HCT116 (cell line): ENCODE measurements around the gene RGS10. TPM values are rescaled to one million over a fixed set of nuclear protein-coding genes. Genes with fewer than 3 reads are reported as not detected.

ENCODE experiments used
- ATAC-seq: fragments of 200-7000 bp; cut with Tn5 transposase; 2 replicates; pipeline ENCODE4 v1.9.1; 2020; ENCODE audit warnings: mild to moderate bottlenecking, moderate library complexity
- BruUV-seq: library from RNA; stranded (reverse); fragments of 400-500 nt; replicated peaks from 2 replicates; lab custom pipeline; 2021; lab: Mats Ljungman, UMichigan
- CTCF ChIA-PET: fragments of 300-600 bp; sonication (Branson Sonifier 250); formaldehyde crosslinking; loops from one replicate; lab custom pipeline; 2021; ENCODE audit warnings: antibody characterized with exemption; lab: Charles Lee
- POLR2A ChIA-PET: fragments of 300-600, 350-600 bp; sonication (Branson Sonifier 250); formaldehyde crosslinking; loops from one replicate; lab custom pipeline; 2021; ENCODE audit warnings: antibody characterized with exemption; lab: Charles Lee
- RAD21 ChIA-PET, 2 experiments: fragments of 300-600 bp; sonication (Branson Sonifier 250); formaldehyde crosslinking; loops; one replicate each; lab custom pipeline; 2023; ENCODE audit warnings: low total read pairs in 2 of 2; ENCODE audit not compliant: uncharacterized antibody in 2 of 2, unreplicated experiment in 2 of 2, low non-redundant PET in 1 of 2; lab: Charles Lee
- DNase-seq: peaks from one replicate; pipeline ENCODE4 v3.0.0-alpha.2; 2010; ENCODE audit warnings: low read depth, low spot score
- H2AFZ ChIP-seq: fragments of 200-600 bp; shearing (Covaris generic), sonication (generic); 2 replicates; pipeline ENCODE4 v1.6.1; 2017; ENCODE audit warnings: low read depth, mixed run types, mixed read lengths, antibody characterized with exemption, low read length; ENCODE audit not compliant: poor library complexity, severe bottlenecking
- H3K27ac ChIP-seq: 2 replicates; pipeline ENCODE4 v1.5.1; 2012; ENCODE audit warnings: low read depth, low read length
- H3K27me3 ChIP-seq: fragments of 200-600 bp; sonication (generic); 2 replicates; pipeline ENCODE4 v1.6.1; 2016; ENCODE audit warnings: mixed run types, low read length, mixed read lengths; ENCODE audit not compliant: insufficient read depth
- H3K36me3 ChIP-seq, 2 experiments: fragments of 200-500 bp in 1 of 2; fragments of 200-600 bp in 1 of 2; sonication (Bioruptor generic) in 1 of 2; sonication (generic) in 1 of 2; 2 replicates each; pipeline versions ENCODE4 v1.5.1 to v1.6.1; 2014 to 2016; ENCODE audit warnings: low read length in 2 of 2, inconsistent platforms in 1 of 2, mixed read lengths in 1 of 2, mixed run types in 1 of 2; ENCODE audit not compliant: insufficient read depth in 2 of 2, control insufficient read depth in 1 of 2
- H3K4me1 ChIP-seq, 2 experiments: fragments of 200-600 bp in 1 of 2; sonication (generic) in 1 of 2; 2 replicates each; pipeline versions ENCODE4 v1.5.1 to v1.6.1; 2012 to 2017; ENCODE audit warnings: low read length in 2 of 2, inconsistent platforms in 1 of 2, mild to moderate bottlenecking in 1 of 2, mixed read lengths in 1 of 2, mixed run types in 1 of 2, moderate library complexity in 1 of 2; ENCODE audit not compliant: insufficient read depth in 2 of 2, control insufficient read depth in 1 of 2
- H3K4me2 ChIP-seq: fragments of 200-600 bp; sonication (generic); 2 replicates; pipeline ENCODE4 v1.6.1; 2017; ENCODE audit warnings: mixed run types, low read length, mixed read lengths
- H3K4me3 ChIP-seq, 2 experiments: fragments of 200-600 bp in 1 of 2; sonication (generic) in 1 of 2; replicated peaks in 1 of 2; 2 replicates each; pipeline ENCODE4 v1.5.1; 2011 to 2016; ENCODE audit warnings: low read length in 2 of 2, control low read depth in 1 of 2, low read depth in 1 of 2, mild to moderate bottlenecking in 1 of 2, mixed read lengths in 1 of 2, mixed run types in 1 of 2
- H3K79me2 ChIP-seq: fragments of 200-600 bp; sonication (generic); 2 replicates; pipeline ENCODE4 v1.6.1; 2017; ENCODE audit warnings: mild to moderate bottlenecking, mixed run types, low read length, moderate library complexity, mixed read lengths; ENCODE audit not compliant: insufficient read depth
- H3K9ac ChIP-seq: fragments of 200-600 bp; sonication (generic); 2 replicates; pipeline ENCODE4 v1.6.1; 2016; ENCODE audit warnings: low read length, mixed read lengths
- H3K9me2 ChIP-seq: fragments of 200-600 bp; sonication (generic), shearing (Covaris generic); 2 replicates; pipeline ENCODE4 v1.6.1; 2017; ENCODE audit warnings: mixed run types, mild to moderate bottlenecking, moderate library complexity; ENCODE audit not compliant: insufficient read depth
- H3K9me3 ChIP-seq, 2 experiments: fragments of 200-500 bp in 1 of 2; fragments of 200-600 bp in 1 of 2; sonication (Bioruptor generic) in 1 of 2; sonication (generic) in 1 of 2; 2 replicates each; pipeline ENCODE4 v1.6.1; 2014 to 2017; ENCODE audit warnings: low read length in 2 of 2, mixed read lengths in 2 of 2, inconsistent platforms in 1 of 2, low read depth in 1 of 2, mild to moderate bottlenecking in 1 of 2, mixed run types in 1 of 2, moderate library complexity in 1 of 2; ENCODE audit not compliant: control insufficient read depth in 1 of 2, insufficient read depth in 1 of 2
- H4K20me1 ChIP-seq: fragments of 200-600 bp; sonication (generic), shearing (Covaris generic); 2 replicates; pipeline ENCODE4 v1.6.1; 2017; ENCODE audit warnings: mixed run types, mild to moderate bottlenecking, moderate library complexity; ENCODE audit not compliant: insufficient read depth
- CBX3 ChIP-seq: IDR thresholded peaks from 2 replicates; pipeline ENCODE4 v1.6.1; 2012; ENCODE audit warnings: low read depth
- CEBPB ChIP-seq: IDR thresholded peaks from 2 replicates; pipeline ENCODE4 v1.6.1; 2012; ENCODE audit warnings: low read depth
- EGR1 ChIP-seq: IDR thresholded peaks from 2 replicates; pipeline ENCODE4 v1.6.1; 2012; ENCODE audit warnings: low read depth
- ELF1 ChIP-seq: IDR thresholded peaks from 2 replicates; pipeline ENCODE4 v1.6.1; 2012; ENCODE audit warnings: low read depth, borderline replicate concordance
- EZH2 ChIP-seq: fragments of 200-600 bp; sonication (generic); IDR thresholded peaks from 2 replicates; pipeline ENCODE4 v1.6.1; 2017; ENCODE audit warnings: antibody characterized with exemption, mixed run types
- FOSL1 ChIP-seq: IDR thresholded peaks from 2 replicates; pipeline ENCODE4 v1.6.1; 2012; ENCODE audit warnings: low read depth
- JUND ChIP-seq: IDR thresholded peaks from 2 replicates; pipeline ENCODE4 v1.6.1; 2012
- MAX ChIP-seq: IDR thresholded peaks from 2 replicates; pipeline ENCODE4 v1.6.1; 2012
- POLR2AphosphoS5 ChIP-seq: IDR thresholded peaks from 2 replicates; pipeline ENCODE4 v1.6.1; 2011; ENCODE audit warnings: mild to moderate bottlenecking, low read depth, low read length, moderate library complexity
- SIN3A ChIP-seq: IDR thresholded peaks from 2 replicates; pipeline ENCODE4 v1.6.1; 2012; ENCODE audit warnings: low read depth
- SP1 ChIP-seq: IDR thresholded peaks from 2 replicates; pipeline ENCODE4 v1.6.1; 2012; ENCODE audit warnings: low read depth
- SRF ChIP-seq: IDR thresholded peaks from 2 replicates; pipeline ENCODE4 v1.6.1; 2012; ENCODE audit warnings: low read depth
- TCF7L2 ChIP-seq: IDR thresholded peaks from 2 replicates; pipeline ENCODE4 v1.7.0; 2011; ENCODE audit warnings: borderline replicate concordance, inconsistent platforms; ENCODE audit not compliant: insufficient read depth, insufficient read length; ENCODE audit errors: extremely low read depth
- YY1 ChIP-seq: IDR thresholded peaks from 2 replicates; pipeline ENCODE4 v1.6.1; 2011; ENCODE audit warnings: low read length, low read depth, moderate library complexity, mild to moderate bottlenecking; ENCODE audit not compliant: insufficient replicate concordance; ENCODE audit errors: extremely low read depth
- ZBTB33 ChIP-seq: IDR thresholded peaks from 2 replicates; pipeline ENCODE4 v1.6.1; 2011; ENCODE audit warnings: mild to moderate bottlenecking, low read length, moderate library complexity; ENCODE audit not compliant: insufficient replicate concordance; ENCODE audit errors: extremely low read depth
- intact Hi-C: fragments of 100-400 bp; cut with micrococcal nuclease; formaldehyde crosslinking; loops from 2 replicates; pipeline ENCODE4 v1.10.0; 2022
- total RNA-seq: library from RNA; stranded (reverse); gene quantifications from one replicate; pipeline ENCODE4 v1.2.1, GENCODE V29; 2021; ENCODE audit not compliant: unreplicated experiment

RGS10 gene
- total RNA-seq, 1 experiment from 2014 or later, result 96.7 TPM

- peak; percentile 49 for TF ChIP-seq ZBTB33
- TF ChIP-seq SIN3A, result peak; percentile 99
- TF ChIP-seq EGR1, result 0 out of 2 replicates have a peak, but pooled peaks have one; percentile 41
- TF ChIP-seq JUND, result peak; percentile 99
Observed at GRCh38 chr10:119522747-119523426, 19.6 kb downstream of the RGS10 start (continued).

GRCh38 chr10:119521443-119522204, 20.9 kb downstream of the RGS10 start:
- H2AFZ ChIP-seq, result no peak overlapping the region
- no peaks in the 10 kb centered on the region for H3K9me3 ChIP-seq
- BruUV-seq, result no TSS peak
- peak; percentile 100 for TF ChIP-seq JUND
- no peak for TF ChIP-seq EZH2
- TF ChIP-seq CEBPB, result peak; percentile 89
- peak; percentile 99 for TF ChIP-seq FOSL1
- TF ChIP-seq ZBTB33, result peak; percentile 75
- peak; percentile 25 for TF ChIP-seq TCF7L2
- TF ChIP-seq CBX3, result no peak; the same call in 1 of the 2 replicates
- peak; percentile 84; the same call in 1 of the 2 replicates for TF ChIP-seq SRF
- TF ChIP-seq EGR1, result no peak; the same call in 1 of the 2 replicates
- TF ChIP-seq POLR2AphosphoS5, result peak; percentile 70
- TF ChIP-seq YY1, result peak; percentile 86
- TF ChIP-seq SIN3A, result peak; percentile 99
- TF ChIP-seq ELF1, result no peak; the same call in 1 of the 2 replicates
- peak; percentile 97 for TF ChIP-seq SP1
- peak; percentile 95 for TF ChIP-seq MAX
- peak overlapping the region; percentile 67 for H3K4me2 ChIP-seq
- peak overlapping the region; percentile 53 for H3K9ac ChIP-seq
- no peaks in the 10 kb centered on the region for H3K9me2 ChIP-seq
- ChIA-PET CTCF (interaction anchor here (1.0 to 1.6 kb wide), 2 partner anchors 32 to 322 kb away, joined by 3 to 5 read pairs; no protein-coding TSS in a partner anchor), RAD21 (no interaction called here), POLR2A (interaction anchor here (0.7 to 2.7 kb wide), 3 partner anchors 13 to 32 kb away, joined by 3 to 9 read pairs (median 4); partner anchors contain the start of gene RGS10)
- peak; percentile 89 for DNase-seq
- peak; percentile 33 for ATAC-seq
- no peaks in the 10 kb centered on the region for H4K20me1 ChIP-seq
- H3K36me3 ChIP-seq, result peaks cover 0 to 26% of the 10 kb centered on the region in 2 experiments; a peak in 1 of 4 replicates
- no peaks in the 10 kb centered on the region for H3K27me3 ChIP-seq
- H3K4me3 ChIP-seq, result peak overlapping the region in 1 of 2 experiments; percentile 33; a peak in 2 of 4 replicates
- H3K4me1 ChIP-seq, result peaks cover 25 to 52% of the 10 kb centered on the region in 2 experiments
- intact Hi-C loops, result loop anchor here (2.0 kb wide), 1 partner anchor 21 kb away; the partner anchor contains the start of gene RGS10
- no peaks in the 10 kb centered on the region; the same call in 1 of the 2 replicates for H3K79me2 ChIP-seq
- peak overlapping the region; percentile 66 for H3K27ac ChIP-seq
